WTC11 (cell line): ENCODE measurements around the gene MYL5.

Experiments
- CREB1 ChIP-seq: sonication (generic); formaldehyde crosslinking; IDR thresholded peaks from 2 replicates; pipeline ENCODE4 v1.8.0; 2023; ENCODE audit warnings: mild to moderate bottlenecking, missing genetic modification reagents
- CTCF ChIP-seq: fragments of 200-600 bp; IDR thresholded peaks from 2 replicates; pipeline ENCODE4 v1.8.0; 2022; ENCODE audit warnings: antibody characterized with exemption
- HMGA2 ChIP-seq: fragments of 250-450 bp; sonication (Bioruptor Pico); IDR thresholded peaks from 2 replicates; pipeline ENCODE4 v1.4.0; 2021; ENCODE audit warnings: mild to moderate bottlenecking, moderate library complexity
- ZNF416 ChIP-seq: fragments of 250-450 bp; sonication (Bioruptor Pico); IDR thresholded peaks from 2 replicates; pipeline ENCODE4 v1.9.0; 2021; ENCODE audit warnings: mild to moderate bottlenecking, inconsistent platforms
- TF ChIP-seq, protein P1 (sequence below): sonication (generic); formaldehyde crosslinking; conservative IDR thresholded peaks from 2 replicates; pipeline ENCODE4 v1.8.1; 2023; ENCODE audit warnings: mild to moderate bottlenecking, low read depth, missing genetic modification reagents, moderate library complexity
- TF ChIP-seq, protein P2 (sequence below): sonication (generic); formaldehyde crosslinking; IDR thresholded peaks from 2 replicates; pipeline ENCODE4 v1.8.1; 2022; ENCODE audit warnings: low read depth, missing genetic modification reagents, borderline replicate concordance

DNA sequence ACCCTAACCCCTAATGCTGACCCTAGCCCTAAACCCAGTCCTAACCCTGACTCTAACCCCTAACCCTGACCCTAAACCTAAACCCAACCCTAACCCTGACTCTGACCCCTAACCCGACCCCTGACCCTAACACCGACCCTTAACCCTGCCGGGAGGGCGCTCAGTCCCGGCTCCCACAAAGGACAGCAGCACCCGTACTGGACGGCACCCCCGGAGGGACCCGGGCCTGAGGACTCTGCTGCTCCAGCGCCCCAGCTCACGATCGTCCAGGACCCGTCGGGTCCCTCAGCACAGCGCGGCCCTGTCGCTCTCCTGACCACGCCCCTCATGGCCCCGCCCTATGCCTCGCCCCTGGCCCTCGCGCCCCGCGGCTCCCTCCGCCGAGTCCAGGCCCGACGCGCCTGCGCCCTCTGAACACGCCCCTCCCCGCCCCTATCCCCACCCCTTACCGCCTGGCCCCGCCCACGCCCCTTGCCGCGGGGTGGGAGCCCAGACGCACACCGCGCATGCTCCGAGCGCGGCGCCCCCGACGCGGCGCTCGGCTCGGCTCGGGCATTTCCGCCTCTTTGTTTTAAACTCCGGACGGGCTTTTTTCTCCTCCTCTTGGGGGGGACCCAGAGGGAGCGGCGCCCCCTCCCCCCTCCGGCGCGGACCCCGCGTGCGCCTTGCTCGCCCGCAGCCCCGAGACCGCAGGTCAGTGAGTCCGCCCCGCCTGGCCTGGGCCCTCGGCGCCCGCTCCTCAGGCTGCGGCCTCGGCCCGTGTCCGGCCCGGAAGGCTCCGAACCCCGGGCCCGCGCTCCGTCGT, 31.1 kb downstream of the MYL5 start, which contains the start of gene PCGF3:
- TF ChIP-seq CTCF, result no peak
- TF ChIP-seq, protein P1, sequence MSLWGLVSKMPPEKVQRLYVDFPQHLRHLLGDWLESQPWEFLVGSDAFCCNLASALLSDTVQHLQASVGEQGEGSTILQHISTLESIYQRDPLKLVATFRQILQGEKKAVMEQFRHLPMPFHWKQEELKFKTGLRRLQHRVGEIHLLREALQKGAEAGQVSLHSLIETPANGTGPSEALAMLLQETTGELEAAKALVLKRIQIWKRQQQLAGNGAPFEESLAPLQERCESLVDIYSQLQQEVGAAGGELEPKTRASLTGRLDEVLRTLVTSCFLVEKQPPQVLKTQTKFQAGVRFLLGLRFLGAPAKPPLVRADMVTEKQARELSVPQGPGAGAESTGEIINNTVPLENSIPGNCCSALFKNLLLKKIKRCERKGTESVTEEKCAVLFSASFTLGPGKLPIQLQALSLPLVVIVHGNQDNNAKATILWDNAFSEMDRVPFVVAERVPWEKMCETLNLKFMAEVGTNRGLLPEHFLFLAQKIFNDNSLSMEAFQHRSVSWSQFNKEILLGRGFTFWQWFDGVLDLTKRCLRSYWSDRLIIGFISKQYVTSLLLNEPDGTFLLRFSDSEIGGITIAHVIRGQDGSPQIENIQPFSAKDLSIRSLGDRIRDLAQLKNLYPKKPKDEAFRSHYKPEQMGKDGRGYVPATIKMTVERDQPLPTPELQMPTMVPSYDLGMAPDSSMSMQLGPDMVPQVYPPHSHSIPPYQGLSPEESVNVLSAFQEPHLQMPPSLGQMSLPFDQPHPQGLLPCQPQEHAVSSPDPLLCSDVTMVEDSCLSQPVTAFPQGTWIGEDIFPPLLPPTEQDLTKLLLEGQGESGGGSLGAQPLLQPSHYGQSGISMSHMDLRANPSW (CRISPR knock-in tag), result no peak
- TF ChIP-seq, protein P2, sequence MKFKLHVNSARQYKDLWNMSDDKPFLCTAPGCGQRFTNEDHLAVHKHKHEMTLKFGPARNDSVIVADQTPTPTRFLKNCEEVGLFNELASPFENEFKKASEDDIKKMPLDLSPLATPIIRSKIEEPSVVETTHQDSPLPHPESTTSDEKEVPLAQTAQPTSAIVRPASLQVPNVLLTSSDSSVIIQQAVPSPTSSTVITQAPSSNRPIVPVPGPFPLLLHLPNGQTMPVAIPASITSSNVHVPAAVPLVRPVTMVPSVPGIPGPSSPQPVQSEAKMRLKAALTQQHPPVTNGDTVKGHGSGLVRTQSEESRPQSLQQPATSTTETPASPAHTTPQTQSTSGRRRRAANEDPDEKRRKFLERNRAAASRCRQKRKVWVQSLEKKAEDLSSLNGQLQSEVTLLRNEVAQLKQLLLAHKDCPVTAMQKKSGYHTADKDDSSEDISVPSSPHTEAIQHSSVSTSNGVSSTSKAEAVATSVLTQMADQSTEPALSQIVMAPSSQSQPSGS (CRISPR knock-in tag), result no peak
- no peak for TF ChIP-seq ZNF416 (CRISPR knock-in tag)
- TF ChIP-seq CREB1 (CRISPR knock-in tag), result no peak
- no peak for TF ChIP-seq HMGA2 (CRISPR knock-in tag)
